Activated naive CD8-positive, alpha-beta T cell treated with anti-CD3 and anti-CD28 coated beads for 36 hours (primary cell): ENCODE data around the gene ARID3A. TPM values are rescaled to one million over a fixed set of nuclear protein-coding genes. Genes with fewer than 3 reads are reported as not detected.
A peak's percentile ranks its signal among the peaks of the same experiment; 100 is the strongest.

Experiments
- DNase-seq: peaks from one replicate; pipeline ENCODE4 v3.0.0; 2021
- H3K27ac Mint-ChIP-seq: one replicate; pipeline ENCODE4 v1.8.0; 2022; ENCODE audit warnings: mild to moderate bottlenecking, moderate library complexity, mixed read lengths
- H3K27me3 Mint-ChIP-seq: one replicate; pipeline ENCODE4 v1.8.0; 2022; ENCODE audit warnings: mild to moderate bottlenecking, mixed read lengths
- H3K36me3 Mint-ChIP-seq: one replicate; pipeline ENCODE4 v1.8.0; 2021; ENCODE audit warnings: mild to moderate bottlenecking, mixed read lengths
- H3K4me1 Mint-ChIP-seq: one replicate; pipeline ENCODE4 v1.8.0; 2021; ENCODE audit warnings: mixed read lengths
- H3K4me3 Mint-ChIP-seq: one replicate; pipeline ENCODE4 v1.8.0; 2022; ENCODE audit warnings: mild to moderate bottlenecking, moderate library complexity, mixed read lengths
- H3K9me3 Mint-ChIP-seq: one replicate; pipeline ENCODE4 v1.8.0; 2022; ENCODE audit warnings: mixed read lengths
- total RNA-seq, 2 experiments: library from RNA; stranded (reverse); gene quantifications; one replicate each; pipeline ENCODE4 v1.2.3, GENCODE V29; 2021

Gene ARID3A
- total RNA-seq, 2 experiments from 2014 or later, result 10.2 to 11.8 TPM

- peak; percentile 63 for DNase-seq
- no peaks in the 10 kb centered on the region for H3K27me3 Mint-ChIP-seq
- no peak within 1 kb of the TSS for H3K27ac Mint-ChIP-seq
- no peaks in the 10 kb centered on the region for H3K9me3 Mint-ChIP-seq
- peaks cover 11% of the 10 kb centered on the region for H3K4me1 Mint-ChIP-seq
- H3K36me3 Mint-ChIP-seq, result peaks cover 4% of the 10 kb centered on the region
- peak within 1 kb of the TSS; percentile 80 for H3K4me3 Mint-ChIP-seq
Observed at GRCh38 chr19:917323-918151, 8.3 kb upstream of the ARID3A start, which contains the start of gene KISS1R. KISS1R (plus strand) TSS chr19:917333; CDS start chr19:917503, 170 bp downstream.

- Mint-ChIP-seq H3K36me3 (peaks cover 4% of the 10 kb centered on the region), H3K4me1 (peaks cover 11% of the 10 kb centered on the region), H3K27ac (no peak overlapping the region), H3K4me3 (peak overlapping the region; percentile 80), H3K9me3 (no peaks in the 10 kb centered on the region), H3K27me3 (no peaks in the 10 kb centered on the region)
- DNase-seq, result no peak
Observed at GRCh38 chr19:918152-918437, 7.7 kb upstream of the ARID3A start.

- Mint-ChIP-seq H3K27ac (no peak overlapping the region), H3K9me3 (no peaks in the 10 kb centered on the region), H3K4me1 (peaks cover 11% of the 10 kb centered on the region), H3K27me3 (no peaks in the 10 kb centered on the region), H3K36me3 (peaks cover 4% of the 10 kb centered on the region), H3K4me3 (peak overlapping the region; percentile 65)
- peak; percentile 67 for DNase-seq
Observed at GRCh38 chr19:918481-919198, 7.2 kb upstream of the ARID3A start.

DNA sequence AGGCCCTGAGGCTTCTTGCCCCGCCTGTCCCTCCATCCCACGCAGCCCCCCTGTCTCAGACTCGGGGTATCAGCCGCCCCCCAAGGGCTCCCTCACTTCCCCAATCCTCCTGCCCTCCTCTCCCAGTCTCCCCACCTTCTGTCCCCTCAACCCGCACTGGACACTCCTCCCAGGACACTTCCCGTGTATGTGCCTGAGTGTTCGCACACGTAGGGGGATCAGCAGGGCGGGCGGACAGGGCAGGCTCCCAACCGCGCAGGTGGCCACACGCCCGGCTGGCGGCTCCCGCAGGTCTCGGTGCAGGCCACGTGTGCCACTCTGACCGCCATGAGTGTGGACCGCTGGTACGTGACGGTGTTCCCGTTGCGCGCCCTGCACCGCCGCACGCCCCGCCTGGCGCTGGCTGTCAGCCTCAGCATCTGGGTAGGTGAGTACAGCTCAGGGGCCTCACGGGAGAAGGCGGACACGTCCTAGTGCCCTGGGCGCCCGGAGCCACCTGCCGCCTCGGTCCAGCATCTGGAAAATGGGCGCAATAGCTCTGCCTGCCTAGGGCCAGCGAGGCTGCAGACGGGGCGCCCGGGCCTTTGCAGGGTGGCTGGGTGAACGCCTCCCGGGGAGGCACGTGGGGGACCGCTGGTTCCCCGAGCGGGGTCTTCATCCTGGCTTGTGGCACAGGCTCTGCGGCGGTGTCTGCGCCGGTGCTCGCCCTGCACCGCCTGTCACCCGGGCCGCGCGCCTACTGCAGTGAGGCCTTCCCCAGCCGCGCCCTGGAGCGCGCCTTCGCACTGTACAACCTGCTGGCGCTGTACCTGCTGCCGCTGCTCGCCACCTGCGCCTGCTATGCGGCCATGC lies 6.4 kb upstream of the ARID3A start:
- H3K27ac Mint-ChIP-seq, result no peak overlapping the region
- no peaks in the 10 kb centered on the region for H3K9me3 Mint-ChIP-seq
- H3K36me3 Mint-ChIP-seq, result peaks cover 4% of the 10 kb centered on the region
- peak overlapping the region; percentile 65 for H3K4me3 Mint-ChIP-seq
- DNase-seq, result peak; percentile 68
- peaks cover 11% of the 10 kb centered on the region for H3K4me1 Mint-ChIP-seq
- H3K27me3 Mint-ChIP-seq, result no peaks in the 10 kb centered on the region

GRCh38 chr19:920051-920864 lies 5.6 kb upstream of the ARID3A start:
- peaks cover 4% of the 10 kb centered on the region for H3K36me3 Mint-ChIP-seq
- no peaks in the 10 kb centered on the region for H3K27me3 Mint-ChIP-seq
- DNase-seq, result peak; percentile 80
- peak overlapping the region; percentile 79 for H3K4me3 Mint-ChIP-seq
- H3K4me1 Mint-ChIP-seq, result peaks cover 13% of the 10 kb centered on the region
- no peaks in the 10 kb centered on the region for H3K9me3 Mint-ChIP-seq
- no peak overlapping the region for H3K27ac Mint-ChIP-seq

DNA sequence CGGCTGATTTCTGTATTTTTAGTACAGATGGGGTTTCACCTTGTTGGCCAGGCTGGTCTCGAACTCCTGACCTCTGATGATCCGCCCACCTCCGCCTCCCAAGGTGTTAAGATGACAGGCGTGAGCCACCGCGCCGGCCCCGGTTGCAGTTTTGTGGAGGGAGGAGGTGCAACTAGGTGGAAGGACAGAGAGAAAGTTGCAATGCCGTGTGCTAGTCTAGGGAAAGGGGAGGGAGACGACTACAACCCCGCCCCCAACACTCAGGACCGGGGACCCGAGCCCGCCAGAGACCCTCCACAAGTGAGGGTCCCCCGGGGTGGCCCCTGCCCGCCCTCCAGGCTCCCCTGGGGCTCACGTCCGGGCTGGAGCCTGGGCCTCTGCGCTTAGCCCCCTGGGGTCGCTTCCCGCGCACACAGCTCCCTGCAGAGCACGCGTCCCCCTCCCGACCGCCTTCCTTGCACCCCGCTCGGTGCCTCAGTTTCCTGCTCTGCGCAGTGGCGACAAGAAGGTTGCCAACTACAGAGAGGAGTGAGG lies 1.2 kb upstream of the ARID3A start:
- no peak overlapping the region for H3K27ac Mint-ChIP-seq
- no peaks in the 10 kb centered on the region for H3K9me3 Mint-ChIP-seq
- H3K4me3 Mint-ChIP-seq, result peak overlapping the region; percentile 72
- peak; percentile 54 for DNase-seq
- H3K36me3 Mint-ChIP-seq, result peaks cover 4% of the 10 kb centered on the region
- H3K4me1 Mint-ChIP-seq, result peaks cover 13% of the 10 kb centered on the region
- no peaks in the 10 kb centered on the region for H3K27me3 Mint-ChIP-seq

- Mint-ChIP-seq H3K9me3 (no peaks in the 10 kb centered on the region), H3K27me3 (no peaks in the 10 kb centered on the region), H3K4me1 (peaks cover 13% of the 10 kb centered on the region), H3K36me3 (peaks cover 4% of the 10 kb centered on the region), H3K27ac (peak overlapping the region; percentile 20), H3K4me3 (peak overlapping the region; percentile 72)
- DNase-seq, result no peak
Observed at GRCh38 chr19:925087-925525, 729 bp upstream of the ARID3A start.

DNA sequence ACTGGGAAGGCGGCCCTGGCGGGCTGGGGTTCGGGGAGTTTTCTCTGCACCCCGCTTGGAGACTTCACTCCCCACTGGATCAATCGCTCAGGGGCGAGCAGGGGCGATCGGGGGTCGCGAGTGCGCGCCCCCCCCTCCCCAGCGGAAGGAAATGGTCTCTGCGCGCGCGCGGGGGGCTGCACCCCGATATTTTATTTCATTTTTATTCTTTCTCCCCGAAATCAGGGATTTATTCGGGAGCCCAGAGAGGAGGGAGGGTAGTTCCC lies 421 bp downstream of the ARID3A start:
- H3K9me3 Mint-ChIP-seq, result no peaks in the 10 kb centered on the region
- no peak overlapping the region for H3K27ac Mint-ChIP-seq
- no peaks in the 10 kb centered on the region for H3K27me3 Mint-ChIP-seq
- H3K4me3 Mint-ChIP-seq, result peak overlapping the region; percentile 72
- DNase-seq, result no peak
- H3K4me1 Mint-ChIP-seq, result peaks cover 7% of the 10 kb centered on the region
- H3K36me3 Mint-ChIP-seq, result peaks cover 2% of the 10 kb centered on the region

GRCh38 chr19:926589-927350 lies 935 bp downstream of the ARID3A start:
- Mint-ChIP-seq H3K4me1 (peaks cover 4% of the 10 kb centered on the region), H3K36me3 (no peaks in the 10 kb centered on the region), H3K27me3 (peaks cover 1% of the 10 kb centered on the region), H3K27ac (no peak overlapping the region), H3K4me3 (peak overlapping the region; percentile 72), H3K9me3 (no peaks in the 10 kb centered on the region)
- DNase-seq, result peak; percentile 73

DNA sequence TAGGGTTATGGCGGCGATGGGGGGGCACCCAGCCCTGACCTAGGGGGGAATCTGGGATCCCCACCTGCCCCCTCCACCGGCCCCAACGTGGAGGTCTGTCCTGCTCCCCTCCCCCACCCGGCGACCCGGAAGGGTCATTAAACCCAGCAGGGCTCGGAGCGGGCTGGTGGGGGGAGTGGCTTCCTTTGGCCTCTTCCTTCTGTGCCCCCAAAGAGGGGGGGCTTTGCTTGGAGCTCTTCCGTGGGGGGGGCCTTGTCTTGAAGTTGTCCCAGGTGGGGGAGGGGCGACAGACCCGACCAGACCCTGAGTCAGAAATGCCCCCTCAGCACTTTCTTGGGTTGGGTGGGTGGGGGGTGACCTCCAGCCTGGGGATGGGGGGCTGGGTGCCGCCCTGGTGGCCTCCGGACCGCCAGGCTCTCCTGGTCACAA lies 1.5 kb downstream of the ARID3A start:
- Mint-ChIP-seq H3K36me3 (no peaks in the 10 kb centered on the region), H3K9me3 (no peaks in the 10 kb centered on the region), H3K27ac (no peak overlapping the region), H3K4me3 (no peak overlapping the region), H3K27me3 (peaks cover 6% of the 10 kb centered on the region), H3K4me1 (peaks cover 4% of the 10 kb centered on the region)
- DNase-seq, result no peak

GRCh38 chr19:927780-928401 lies 2.1 kb downstream of the ARID3A start:
- Mint-ChIP-seq H3K36me3 (no peaks in the 10 kb centered on the region), H3K27me3 (peaks cover 9% of the 10 kb centered on the region), H3K9me3 (no peaks in the 10 kb centered on the region), H3K27ac (no peak overlapping the region), H3K4me1 (peaks cover 8% of the 10 kb centered on the region), H3K4me3 (peak overlapping the region; percentile 14)
- no peak for DNase-seq

- H3K36me3 Mint-ChIP-seq, result no peaks in the 10 kb centered on the region
Observed at GRCh38 chr19:928471-929202, 2.8 kb downstream of the ARID3A start.

More at GRCh38 chr19:928471-929202, 2.8 kb downstream of the ARID3A start:
- no peak overlapping the region for H3K27ac Mint-ChIP-seq
- H3K9me3 Mint-ChIP-seq, result no peaks in the 10 kb centered on the region
- no peak overlapping the region for H3K4me3 Mint-ChIP-seq
- DNase-seq, result no peak
- H3K4me1 Mint-ChIP-seq, result peaks cover 10% of the 10 kb centered on the region
- peaks cover 10% of the 10 kb centered on the region for H3K27me3 Mint-ChIP-seq
